ENCODE results near the gene PTGDR2. TPM values are rescaled to one million over a fixed set of nuclear protein-coding genes. Genes with fewer than 3 reads are reported as not detected.

Gene PTGDR2
- total and polyA plus RNA-seq, 9 of the 15 experiments (the other 6 are each of a cell fraction or from before 2014, with no cell fraction given) = 0.51 to 2.6 (median 1.6) TPM

DNA sequence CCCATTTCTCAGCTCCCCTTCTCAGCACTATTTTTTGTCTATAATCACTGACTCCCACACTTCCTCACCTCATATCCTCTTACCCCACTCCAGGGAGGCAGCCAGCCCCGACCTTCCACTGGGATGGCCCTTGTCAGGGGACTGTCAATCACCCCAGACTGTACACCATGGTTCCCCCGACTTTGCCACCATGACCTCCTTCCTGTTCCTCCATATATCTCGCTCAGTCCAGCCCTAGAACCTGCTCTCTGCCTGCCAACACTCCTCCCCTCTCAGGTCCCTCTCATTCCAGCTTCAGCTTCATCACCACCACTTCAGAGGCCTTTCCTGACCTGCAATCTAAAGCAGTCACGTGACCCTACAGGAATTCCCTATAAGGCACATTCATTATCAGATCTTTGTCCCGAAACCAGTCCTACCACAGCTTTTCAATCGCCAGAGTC lies 34.1 kb upstream of the PTGDR2 start (continued):
- TF ChIP-seq TEAD4 (IDR thresholded peaks at IDR 0.05; ENCODE audit: low read length) (no peak), TEAD4 (CRISPR knock-in tag; IDR thresholded peaks at IDR 0.05; ENCODE audit: borderline replicate concordance) (no peak), NR1H2 (CRISPR knock-in tag; IDR thresholded peaks at IDR 0.05) (no peak), HDAC8 (tag; IDR thresholded peaks at IDR 0.05) (no peak), ZNF589 (CRISPR knock-in tag; IDR thresholded peaks at IDR 0.05; ENCODE audit: low read depth) (no peak), RAD51 (IDR thresholded peaks at IDR 0.05; ENCODE audit: borderline replicate concordance, low read depth) (peak; percentile 91), ZNF551 (CRISPR knock-in tag; IDR thresholded peaks at IDR 0.05) (no peak), GTF2E2 (tag; IDR thresholded peaks at IDR 0.05) (no peak), CSDE1 (IDR thresholded peaks at IDR 0.05) (no peak), FOS (IDR thresholded peaks at IDR 0.05; ENCODE audit: extremely low read depth, insufficient read length) (no peak), ZNF121 (CRISPR knock-in tag; conservative IDR thresholded peaks at IDR 0.05) (no peak), SMARCA5 (IDR thresholded peaks at IDR 0.05) (no peak), LCOR (CRISPR knock-in tag; IDR thresholded peaks at IDR 0.05) (no peak), ZNF12 (CRISPR knock-in tag; IDR thresholded peaks at IDR 0.05) (no peak), NUFIP1 (IDR thresholded peaks at IDR 0.05; ENCODE audit: partially characterized antibody) (no peak), TBP (optimal IDR thresholded peaks at IDR 0.05; ENCODE audit: low read depth, low read length) (no peak), ZNF23 (CRISPR knock-in tag; IDR thresholded peaks at IDR 0.05) (no peak), LEF1 (IDR thresholded peaks at IDR 0.05) (no peak), ZNF347 (CRISPR knock-in tag; IDR thresholded peaks at IDR 0.05; ENCODE audit: low read depth) (no peak)
- TF ChIP-seq, protein P1, sequence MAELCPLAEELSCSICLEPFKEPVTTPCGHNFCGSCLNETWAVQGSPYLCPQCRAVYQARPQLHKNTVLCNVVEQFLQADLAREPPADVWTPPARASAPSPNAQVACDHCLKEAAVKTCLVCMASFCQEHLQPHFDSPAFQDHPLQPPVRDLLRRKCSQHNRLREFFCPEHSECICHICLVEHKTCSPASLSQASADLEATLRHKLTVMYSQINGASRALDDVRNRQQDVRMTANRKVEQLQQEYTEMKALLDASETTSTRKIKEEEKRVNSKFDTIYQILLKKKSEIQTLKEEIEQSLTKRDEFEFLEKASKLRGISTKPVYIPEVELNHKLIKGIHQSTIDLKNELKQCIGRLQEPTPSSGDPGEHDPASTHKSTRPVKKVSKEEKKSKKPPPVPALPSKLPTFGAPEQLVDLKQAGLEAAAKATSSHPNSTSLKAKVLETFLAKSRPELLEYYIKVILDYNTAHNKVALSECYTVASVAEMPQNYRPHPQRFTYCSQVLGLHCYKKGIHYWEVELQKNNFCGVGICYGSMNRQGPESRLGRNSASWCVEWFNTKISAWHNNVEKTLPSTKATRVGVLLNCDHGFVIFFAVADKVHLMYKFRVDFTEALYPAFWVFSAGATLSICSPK (IDR thresholded peaks at IDR 0.05; ENCODE audit: borderline replicate concordance) = no peak
- TF ChIP-seq, protein P2, sequence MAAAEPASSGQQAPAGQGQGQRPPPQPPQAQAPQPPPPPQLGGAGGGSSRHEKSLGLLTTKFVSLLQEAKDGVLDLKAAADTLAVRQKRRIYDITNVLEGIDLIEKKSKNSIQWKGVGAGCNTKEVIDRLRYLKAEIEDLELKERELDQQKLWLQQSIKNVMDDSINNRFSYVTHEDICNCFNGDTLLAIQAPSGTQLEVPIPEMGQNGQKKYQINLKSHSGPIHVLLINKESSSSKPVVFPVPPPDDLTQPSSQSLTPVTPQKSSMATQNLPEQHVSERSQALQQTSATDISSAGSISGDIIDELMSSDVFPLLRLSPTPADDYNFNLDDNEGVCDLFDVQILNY (CRISPR knock-in tag; IDR thresholded peaks at IDR 0.05) = no peak
- TF ChIP-seq, protein P3, sequence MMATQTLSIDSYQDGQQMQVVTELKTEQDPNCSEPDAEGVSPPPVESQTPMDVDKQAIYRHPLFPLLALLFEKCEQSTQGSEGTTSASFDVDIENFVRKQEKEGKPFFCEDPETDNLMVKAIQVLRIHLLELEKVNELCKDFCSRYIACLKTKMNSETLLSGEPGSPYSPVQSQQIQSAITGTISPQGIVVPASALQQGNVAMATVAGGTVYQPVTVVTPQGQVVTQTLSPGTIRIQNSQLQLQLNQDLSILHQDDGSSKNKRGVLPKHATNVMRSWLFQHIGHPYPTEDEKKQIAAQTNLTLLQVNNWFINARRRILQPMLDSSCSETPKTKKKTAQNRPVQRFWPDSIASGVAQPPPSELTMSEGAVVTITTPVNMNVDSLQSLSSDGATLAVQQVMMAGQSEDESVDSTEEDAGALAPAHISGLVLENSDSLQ (IDR thresholded peaks at IDR 0.05) = peak; percentile 70
- TF ChIP-seq, protein P4, sequence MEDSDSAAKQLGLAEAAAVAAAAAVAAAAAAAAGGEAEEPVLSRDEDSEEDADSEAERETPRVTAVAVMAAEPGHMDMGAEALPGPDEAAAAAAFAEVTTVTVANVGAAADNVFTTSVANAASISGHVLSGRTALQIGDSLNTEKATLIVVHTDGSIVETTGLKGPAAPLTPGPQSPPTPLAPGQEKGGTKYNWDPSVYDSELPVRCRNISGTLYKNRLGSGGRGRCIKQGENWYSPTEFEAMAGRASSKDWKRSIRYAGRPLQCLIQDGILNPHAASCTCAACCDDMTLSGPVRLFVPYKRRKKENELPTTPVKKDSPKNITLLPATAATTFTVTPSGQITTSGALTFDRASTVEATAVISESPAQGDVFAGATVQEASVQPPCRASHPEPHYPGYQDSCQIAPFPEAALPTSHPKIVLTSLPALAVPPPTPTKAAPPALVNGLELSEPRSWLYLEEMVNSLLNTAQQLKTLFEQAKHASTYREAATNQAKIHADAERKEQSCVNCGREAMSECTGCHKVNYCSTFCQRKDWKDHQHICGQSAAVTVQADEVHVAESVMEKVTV (CRISPR knock-in tag; IDR thresholded peaks at IDR 0.05) = no peak
- TF ChIP-seq, protein P5, sequence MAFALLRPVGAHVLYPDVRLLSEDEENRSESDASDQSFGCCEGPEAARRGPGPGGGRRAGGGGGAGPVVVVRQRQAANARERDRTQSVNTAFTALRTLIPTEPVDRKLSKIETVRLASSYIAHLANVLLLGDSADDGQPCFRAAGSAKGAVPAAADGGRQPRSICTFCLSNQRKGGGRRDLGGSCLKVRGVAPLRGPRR (CRISPR knock-in tag; IDR thresholded peaks at IDR 0.05) = no peak

Data from K562 (cell line).